NCI-H2227 (cell line): Measurements from ENCODE around the gene TMEM271.

Experiments used
- DNase-seq: peaks from one replicate; lab custom pipeline; 2025; ENCODE audit not compliant: unreplicated experiment; lab: John Stamatoyannopoulos, UW

Gene TMEM271

DNA sequence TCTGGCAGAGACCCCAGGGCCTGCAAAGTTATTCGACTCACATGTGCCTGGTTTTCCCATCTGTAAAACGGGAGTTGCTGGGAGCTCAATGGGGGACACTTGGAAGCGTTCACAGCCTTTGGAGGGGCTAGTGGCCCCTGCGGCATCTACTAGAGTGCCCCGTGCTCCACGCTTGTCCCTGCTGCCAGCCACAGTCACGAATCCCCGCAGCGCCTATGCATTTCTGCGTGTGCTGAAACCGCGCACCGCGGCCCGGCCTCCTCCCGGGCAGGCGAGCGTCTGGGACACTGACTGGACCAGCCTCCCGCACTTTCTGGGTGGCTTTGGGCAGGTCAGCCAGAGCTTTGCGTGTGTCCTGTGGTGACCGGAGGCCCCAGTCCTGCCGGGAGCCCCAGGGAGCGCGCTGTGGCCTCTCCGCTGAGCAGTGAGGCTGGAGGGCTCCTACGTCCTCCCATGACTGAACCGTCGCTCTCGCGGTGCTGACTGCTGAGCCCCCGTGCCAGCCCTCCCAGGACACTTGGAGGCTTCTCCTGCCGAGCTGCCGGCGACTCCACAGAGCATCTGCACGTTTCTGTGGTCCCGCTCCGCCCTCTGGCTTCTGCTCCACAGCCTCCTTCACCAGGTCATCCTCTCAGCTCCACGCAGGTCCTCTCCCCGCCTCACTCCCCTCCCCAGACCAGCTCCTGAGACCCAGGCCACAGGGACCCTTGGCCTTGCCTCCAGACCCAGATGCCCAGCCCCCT is 40.7 kb downstream of the TMEM271 start:
- no peak for DNase-seq

- no peak for DNase-seq
Measured at GRCh38 chr4:534576-535151, 41.4 kb downstream of the TMEM271 start.

- DNase-seq: no peak
Measured at GRCh38 chr4:534101-534575, 42.0 kb downstream of the TMEM271 start.

DNA sequence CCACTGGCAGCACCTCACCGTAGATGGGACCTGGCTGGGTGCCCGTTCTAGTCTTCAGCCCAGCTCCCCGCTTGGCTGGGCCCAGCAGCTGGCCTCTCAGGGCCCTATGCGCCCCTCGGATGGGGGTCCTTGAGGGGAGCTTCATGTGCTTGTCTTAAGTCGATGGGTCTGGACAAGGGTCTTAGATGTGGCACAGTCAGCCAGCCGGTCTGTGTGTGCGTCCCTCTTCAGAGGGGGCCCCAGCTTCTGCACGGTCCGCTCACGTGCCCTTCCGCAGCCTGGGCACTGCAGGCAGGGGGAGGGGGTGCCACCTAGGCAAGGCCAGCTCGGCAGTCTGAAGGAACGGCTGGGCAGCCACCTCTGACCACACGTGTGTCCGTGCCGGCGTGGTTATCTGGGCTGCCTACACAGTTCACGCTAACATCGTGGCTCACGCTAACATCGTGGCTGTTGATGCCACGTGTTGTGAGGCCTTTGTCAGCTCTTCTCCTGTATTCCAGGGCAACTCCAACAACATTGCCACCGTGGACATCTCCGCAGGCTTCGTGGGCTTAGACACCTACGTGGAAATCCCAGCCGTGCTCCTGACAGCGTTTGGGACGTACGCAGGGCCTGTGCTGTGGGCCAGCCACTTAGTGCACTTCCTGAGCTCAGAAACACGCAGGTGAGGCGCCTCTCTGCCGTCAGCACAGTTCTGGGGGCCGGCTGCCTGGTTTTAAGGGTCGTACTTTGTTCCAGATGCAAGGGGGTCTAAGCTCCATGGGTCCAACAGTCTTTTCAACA is 42.6 kb downstream of the TMEM271 start:
- DNase-seq: no peak

DNA sequence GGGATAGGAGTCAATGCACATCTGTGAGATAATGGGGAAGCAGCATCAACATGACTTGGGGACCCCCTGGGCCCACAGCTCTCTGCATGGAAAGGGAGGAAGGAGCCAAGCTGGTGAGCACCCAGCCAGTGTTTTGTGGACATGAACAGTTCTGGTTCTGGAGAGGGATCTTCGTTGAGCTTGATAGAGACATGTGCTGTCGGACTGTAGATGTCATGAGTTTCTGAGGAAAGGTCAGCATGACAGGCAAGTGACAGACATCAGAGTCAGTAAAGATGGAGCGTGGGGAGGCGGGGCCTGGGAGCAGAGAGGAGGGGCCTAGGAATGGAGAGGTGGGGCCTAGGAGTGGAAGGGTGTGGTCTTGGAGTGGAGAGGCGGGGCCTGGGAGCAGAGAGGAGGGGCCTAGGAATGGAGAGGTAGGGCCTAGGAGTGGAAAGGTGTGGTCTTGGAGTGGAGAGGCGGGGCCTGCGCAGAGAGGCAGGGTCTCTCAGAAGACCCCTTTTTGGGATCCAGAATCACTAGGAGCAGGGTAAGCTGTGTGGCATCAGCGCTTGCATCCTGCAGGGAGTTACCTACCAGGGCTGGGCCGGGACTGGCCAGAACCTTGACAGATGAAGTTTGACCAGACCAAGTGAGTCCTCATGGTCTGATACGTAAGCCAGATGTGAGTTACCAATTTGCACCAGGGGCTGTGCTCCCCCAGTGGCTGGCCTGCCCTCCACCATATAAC is 43.3 kb downstream of the TMEM271 start:
- DNase-seq: peak; percentile 0

GRCh38 chr4:531721-532565 is 44.2 kb downstream of the TMEM271 start:
- no peak for DNase-seq

- no peak for DNase-seq
Measured at GRCh38 chr4:531076-531475, 45.0 kb downstream of the TMEM271 start.

DNA sequence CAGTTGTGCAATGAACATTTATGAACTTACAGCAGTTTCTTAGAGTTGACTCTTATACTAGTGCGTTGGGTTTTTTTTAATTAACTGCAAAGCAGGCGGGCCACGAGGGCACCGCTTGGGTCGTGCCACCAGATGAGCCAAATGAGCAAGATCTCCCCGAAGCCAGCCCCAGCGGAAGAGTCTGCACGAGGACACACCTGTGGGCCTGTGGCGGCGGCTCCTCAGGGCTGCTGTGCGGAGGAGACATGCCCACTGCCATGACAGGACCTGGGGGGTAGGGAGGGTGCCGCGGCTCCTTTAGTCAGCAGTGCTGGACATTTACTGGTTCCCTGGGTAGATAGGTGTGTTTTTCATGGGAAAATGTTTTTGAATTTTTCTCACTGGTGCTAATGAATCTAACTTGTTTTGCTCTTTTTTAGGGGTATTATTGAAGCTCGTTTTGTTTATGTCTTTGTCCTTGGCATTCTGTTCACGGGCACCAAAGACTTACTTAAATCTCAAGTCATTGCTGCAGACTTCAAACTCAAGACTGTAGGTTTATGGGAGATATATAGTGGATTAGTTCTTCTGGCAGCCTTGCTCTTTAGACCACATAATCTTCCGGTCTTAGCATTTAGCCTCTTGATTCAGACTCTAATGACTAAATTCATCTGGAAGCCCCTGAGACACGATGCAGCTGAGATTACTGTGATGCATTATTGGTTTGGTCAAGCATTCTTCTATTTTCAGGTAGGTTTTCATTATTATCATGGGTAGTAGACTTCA is 45.9 kb downstream of the TMEM271 start:
- DNase-seq: no peak

DNA sequence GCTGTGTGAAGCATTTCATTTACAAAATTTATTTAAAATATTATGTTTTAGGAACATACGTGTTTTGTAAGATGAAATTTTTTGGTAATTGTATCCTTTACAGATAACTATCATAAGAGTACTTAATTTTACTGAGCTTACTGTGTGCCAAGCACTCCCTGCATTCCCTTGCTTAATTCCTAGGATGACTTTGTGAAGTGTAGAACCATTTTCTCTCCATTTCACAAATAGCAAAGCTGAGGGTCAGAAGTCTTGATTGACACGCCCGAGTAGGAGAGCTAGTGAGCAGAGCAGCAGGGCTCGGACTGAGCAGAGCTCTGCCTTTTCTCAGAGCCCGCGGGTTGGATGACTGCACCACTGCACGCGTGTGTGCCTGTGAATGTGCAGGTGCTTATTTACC is 46.5 kb downstream of the TMEM271 start:
- no peak for DNase-seq

DNA sequence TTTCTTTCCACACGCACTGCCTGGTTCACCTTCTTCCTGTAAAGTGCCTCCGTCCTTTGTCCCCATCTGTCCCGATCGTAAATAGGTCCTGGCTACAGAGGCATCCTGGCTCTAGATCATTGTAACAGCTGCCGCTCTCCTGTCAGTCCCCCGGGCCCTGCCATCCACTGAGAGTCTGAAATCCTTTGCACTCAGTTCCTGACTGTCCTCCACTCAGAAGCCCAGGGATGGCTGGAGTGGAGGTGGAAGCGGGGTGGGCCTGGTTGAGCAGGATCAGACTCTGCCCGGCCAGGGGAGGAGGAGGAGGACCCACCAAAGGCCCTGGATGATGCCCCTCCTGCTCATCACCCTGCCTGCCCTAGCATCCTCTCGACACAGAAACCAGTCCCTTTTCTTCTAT is 47.3 kb downstream of the TMEM271 start:
- no peak for DNase-seq

DNA sequence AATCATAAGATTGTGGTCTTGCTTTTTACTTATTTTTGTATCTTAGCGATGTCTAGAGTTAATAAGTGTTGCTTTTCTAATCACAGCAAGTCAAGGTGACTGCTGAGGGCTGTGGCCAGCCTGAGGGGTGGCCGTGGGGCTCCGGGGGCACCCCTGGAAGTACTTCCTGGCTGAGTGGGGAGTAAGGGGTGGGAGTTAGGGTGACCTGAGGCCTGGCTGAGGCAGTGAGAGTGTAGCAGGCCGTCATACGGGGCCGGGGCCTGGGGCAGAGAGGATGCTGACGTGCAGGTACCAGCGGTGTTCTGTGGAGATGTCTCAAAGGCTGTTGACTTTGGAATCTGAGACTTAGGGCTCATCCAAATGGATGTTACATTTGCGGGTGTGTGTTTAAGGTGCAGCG is 47.8 kb downstream of the TMEM271 start:
- no peak for DNase-seq

GRCh38 chr4:526971-527460 is 49.1 kb downstream of the TMEM271 start:
- DNase-seq: no peak

GRCh38 chr4:526189-526909 is 49.7 kb downstream of the TMEM271 start:
- no peak for DNase-seq

GRCh38 chr4:525660-526059 is 50.4 kb downstream of the TMEM271 start:
- DNase-seq: no peak

DNA sequence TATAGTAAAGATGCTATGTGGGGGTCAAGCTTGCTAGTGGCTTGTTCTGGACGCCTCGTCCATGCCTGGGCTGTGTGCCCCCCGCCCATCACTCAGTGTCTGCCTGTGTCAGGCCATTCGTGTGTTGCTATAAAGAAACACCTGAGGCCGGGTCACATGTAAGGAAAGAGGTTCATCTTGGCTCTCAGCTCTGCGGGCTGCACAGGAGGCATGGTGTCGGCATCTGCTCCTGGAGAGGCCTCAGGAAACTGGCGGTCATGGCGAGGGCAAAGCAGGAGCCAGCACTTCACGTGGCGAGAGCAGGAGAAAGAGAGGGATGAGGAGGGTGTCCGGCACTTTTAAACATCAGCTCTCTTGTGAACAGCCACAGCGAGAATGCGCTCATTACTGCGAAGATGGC is 51.9 kb downstream of the TMEM271 start:
- DNase-seq: no peak
